Natural killer cell (primary cell): Measurements from ENCODE around the gene KLHL33. TPM values are rescaled to one million over a fixed set of nuclear protein-coding genes. Genes with fewer than 3 reads are reported as not detected.

Experiments used
- ATAC-seq, 3 donors: fragments of 150-1000 bp in 2 of 3; fragments of 200-7000 bp in 1 of 3; cut with Tn5 transposase; 1 replicate in 1 of 3; 2 replicates in 2 of 3; pipeline ENCODE4 v1.10.0; 2021; ENCODE audit warnings: mild to moderate bottlenecking in 2 of 3, moderate library complexity in 2 of 3
- DNase-seq, 2 donors: peaks; one replicate each; pipeline versions ENCODE4 v3.0.0 to v3.0.0-alpha.2; 2013 to 2021; ENCODE audit warnings: mixed read lengths in 1 of 2
- H3K27ac ChIP-seq: one replicate; pipeline ENCODE4 v1.5.1; 2013; ENCODE audit warnings: mild to moderate bottlenecking, low read length
- H3K27me3 ChIP-seq: one replicate; pipeline ENCODE4 v1.6.1; 2013; ENCODE audit warnings: low read length; ENCODE audit not compliant: control insufficient read depth, insufficient read depth
- H3K36me3 ChIP-seq: one replicate; pipeline ENCODE4 v1.6.1; 2013; ENCODE audit warnings: low read length; ENCODE audit not compliant: control insufficient read depth, insufficient read depth
- H3K4me1 ChIP-seq: one replicate; pipeline ENCODE4 v1.6.1; 2013; ENCODE audit warnings: low read length; ENCODE audit not compliant: control insufficient read depth, insufficient read depth
- H3K4me3 ChIP-seq: one replicate; pipeline ENCODE4 v1.5.1; 2013; ENCODE audit warnings: low read length
- H3K9me3 ChIP-seq: one replicate; pipeline ENCODE4 v1.6.1; 2013; ENCODE audit warnings: low read length; ENCODE audit not compliant: control insufficient read depth, insufficient read depth
- H3K27ac Mint-ChIP-seq, 2 donors: one replicate each; pipeline ENCODE4 v1.8.0; 2022; ENCODE audit warnings: mild to moderate bottlenecking in 2 of 2, mixed read lengths in 2 of 2, moderate library complexity in 1 of 2
- H3K27me3 Mint-ChIP-seq, 2 donors: one replicate each; pipeline ENCODE4 v1.8.0; 2022; ENCODE audit warnings: low read depth in 2 of 2, mixed read lengths in 2 of 2
- H3K36me3 Mint-ChIP-seq: one replicate; pipeline ENCODE4 v1.8.0; 2022; ENCODE audit warnings: mixed read lengths
- H3K4me1 Mint-ChIP-seq, 2 donors: one replicate each; pipeline ENCODE4 v1.8.0; 2022; ENCODE audit warnings: mixed read lengths in 2 of 2
- H3K4me3 Mint-ChIP-seq: one replicate; pipeline ENCODE4 v1.8.0; 2022; ENCODE audit warnings: mild to moderate bottlenecking, moderate library complexity, mixed read lengths
- H3K9me3 Mint-ChIP-seq, 2 donors: one replicate each; pipeline ENCODE4 v1.8.0; 2022; ENCODE audit warnings: mixed read lengths in 2 of 2
- CTCF ChIP-seq: fragments of 200-600 bp; IDR thresholded peaks from one replicate; pipeline ENCODE4 v1.8.0; 2022; ENCODE audit warnings: antibody characterized with exemption
- WGBS: methylation state at CpG from one replicate; pipeline ENCODE4 v1.1.7; 2013; ENCODE audit warnings: missing lambda C conversion rate; ENCODE audit not compliant: insufficient coverage; 5-methylcytosine and 5-hydroxymethylcytosine counted together
- intact Hi-C: fragments of 100-400 bp; cut with micrococcal nuclease; formaldehyde crosslinking; loops from one replicate; pipeline ENCODE4 v1.14.2; 2022
- total RNA-seq, 4 donors: library from RNA; stranded (reverse); fragments of 120-200 nt in 1 of 4; gene quantifications; one replicate each; pipeline versions ENCODE4 v1.2.3 to v1.2.4, GENCODE V29; 2013 to 2022

The KLHL33 gene
- total RNA-seq, 3 donors from 2014 or later (not counting 1 experiment from before 2014, with no cell fraction given): 0.25 to 0.97 (median 0.31) TPM

DNA sequence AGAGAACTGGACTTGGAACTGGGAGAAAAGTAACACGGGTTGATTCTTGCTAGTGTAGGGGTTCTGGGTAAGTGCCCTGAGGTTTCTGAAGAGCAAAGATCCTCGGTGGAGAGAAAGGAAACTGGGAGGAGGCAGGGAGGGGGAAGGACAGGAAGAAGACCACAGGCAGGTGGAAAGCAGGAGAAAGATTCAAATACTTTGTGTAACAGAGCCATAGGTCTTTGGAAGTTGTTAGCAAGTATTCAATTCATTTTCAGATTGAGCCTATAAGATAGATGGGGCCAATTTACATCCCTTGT, 34.6 kb upstream of the KLHL33 start:
- DNase-seq (no peak), ATAC-seq (no peak)
- H3K4me1 ChIP-seq: peaks cover 29% of the 10 kb centered on the region
- H3K9me3 Mint-ChIP-seq: no peaks in the 10 kb centered on the region
- H3K4me3 Mint-ChIP-seq: peak overlapping the region; percentile 99
- peak overlapping the region; percentile 91 for H3K4me3 ChIP-seq
- no peaks in the 10 kb centered on the region for H3K27me3 Mint-ChIP-seq
- H3K36me3 Mint-ChIP-seq: peaks cover 22% of the 10 kb centered on the region
- no peaks in the 10 kb centered on the region for H3K9me3 ChIP-seq
- no peak for TF ChIP-seq CTCF
- intact Hi-C loops: loop anchor here (1.0 kb wide), 1 partner anchor 9 kb away; the partner anchor contains the start of gene PIP4P1
- WGBS: 0% methylated on average over 2 of the region's 2 CpGs
- H3K36me3 ChIP-seq: peaks cover 35% of the 10 kb centered on the region
- no peaks in the 10 kb centered on the region for H3K27me3 ChIP-seq
- peak overlapping the region; percentile 88 to 98 for H3K27ac Mint-ChIP-seq
- H3K4me1 Mint-ChIP-seq: peaks cover 38 to 41% of the 10 kb centered on the region in 2 donors
- peak overlapping the region; percentile 73 for H3K27ac ChIP-seq

GRCh38 chr14:20469890-20470602, 34.1 kb upstream of the KLHL33 start:
- peaks cover 19% of the 10 kb centered on the region for H3K36me3 Mint-ChIP-seq
- H3K4me3 Mint-ChIP-seq: peak overlapping the region; percentile 99
- WGBS: under 1% methylated on average over 11 of the region's 12 CpGs
- TF ChIP-seq CTCF: no peak
- no peaks in the 10 kb centered on the region for H3K9me3 Mint-ChIP-seq
- no peaks in the 10 kb centered on the region for H3K27me3 Mint-ChIP-seq
- H3K4me3 ChIP-seq: peak overlapping the region; percentile 91
- no peaks in the 10 kb centered on the region for H3K27me3 ChIP-seq
- H3K4me1 ChIP-seq: peaks cover 29% of the 10 kb centered on the region
- DNase-seq (peak; percentile 47 to 70), ATAC-seq (peak; percentile 61 to 69 (median 66))
- H3K9me3 ChIP-seq: no peaks in the 10 kb centered on the region
- H3K27ac ChIP-seq: peak overlapping the region; percentile 73
- H3K27ac Mint-ChIP-seq: peak overlapping the region; percentile 88 to 98
- H3K36me3 ChIP-seq: peaks cover 30% of the 10 kb centered on the region
- intact Hi-C loops: loop anchor here (1.0 to 2.0 kb wide), 2 partner anchors 9 to 15 kb away; partner anchors contain the start of genes APEX1, OSGEP and PIP4P1
- H3K4me1 Mint-ChIP-seq: peaks cover 38 to 39% of the 10 kb centered on the region in 2 donors

- ATAC-seq: peak; percentile 78 to 90 (median 87)
- DNase-seq: peak; percentile 70 to 94
- H3K9me3 Mint-ChIP-seq: no peaks in the 10 kb centered on the region
- no peak for TF ChIP-seq CTCF
- peak within 1 kb of the TSS; percentile 99 for H3K4me3 Mint-ChIP-seq
- H3K4me1 Mint-ChIP-seq: peaks cover 35 to 38% of the 10 kb centered on the region in 2 donors
- Histone ChIP-seq H3K9me3 (no peaks in the 10 kb centered on the region), H3K27me3 (no peaks in the 10 kb centered on the region), H3K36me3 (peaks cover 23% of the 10 kb centered on the region), H3K27ac (peak within 1 kb of the TSS; percentile 73), H3K4me1 (peaks cover 29% of the 10 kb centered on the region), H3K4me3 (peak within 1 kb of the TSS; percentile 91)
- under 1% methylated on average over 37 of the region's 40 CpGs for WGBS
- intact Hi-C loops: loop anchor here (2.0 kb wide), 1 partner anchor 15 kb away; the partner anchor contains the start of genes APEX1 and OSGEP
- peaks cover 12% of the 10 kb centered on the region for H3K36me3 Mint-ChIP-seq
- no peaks in the 10 kb centered on the region for H3K27me3 Mint-ChIP-seq
- H3K27ac Mint-ChIP-seq: peak within 1 kb of the TSS; percentile 88 to 98
These were observed 33.4 kb upstream of the KLHL33 start, which contains the start of gene PNP for GRCh38 chr14:20469242-20469889. PNP (plus strand) TSS chr14:20469406; CDS start chr14:20469525, 119 bp downstream.
